H9 (cell line): ENCODE measurements around the gene ADAD2. TPM values are rescaled to one million over a fixed set of nuclear protein-coding genes. Genes with fewer than 3 reads are reported as not detected.

ENCODE experiments used
- DNase-seq: peaks from one replicate; pipeline ENCODE4 v3.0.0-alpha.2; 2017
- H2AFZ ChIP-seq: one replicate; pipeline ENCODE4 v1.6.1; 2013; ENCODE audit warnings: mild to moderate bottlenecking, low read length, control low read depth, moderate library complexity
- H2AK5ac ChIP-seq: 2 replicates; pipeline ENCODE4 v1.6.1; 2013; ENCODE audit warnings: low read length, control low read depth, mixed read lengths; ENCODE audit not compliant: insufficient read length
- H2BK120ac ChIP-seq: one replicate; pipeline ENCODE4 v1.6.1; 2013; ENCODE audit warnings: low read depth, mild to moderate bottlenecking, low read length, control low read depth, inconsistent platforms; ENCODE audit not compliant: poor library complexity, severe bottlenecking
- H2BK12ac ChIP-seq: 2 replicates; pipeline ENCODE4 v1.6.1; 2013; ENCODE audit warnings: low read length, control low read depth, mixed read lengths, low read depth; ENCODE audit not compliant: insufficient read length
- H2BK15ac ChIP-seq: 2 replicates; pipeline ENCODE4 v1.6.1; 2013; ENCODE audit warnings: low read depth, low read length, control low read depth
- H2BK20ac ChIP-seq: one replicate; pipeline ENCODE4 v1.6.1; 2013; ENCODE audit warnings: low read depth, mild to moderate bottlenecking, low read length, control low read depth, inconsistent platforms; ENCODE audit not compliant: poor library complexity, severe bottlenecking
- H2BK5ac ChIP-seq: 2 replicates; pipeline ENCODE4 v1.6.1; 2013; ENCODE audit warnings: low read length, control low read depth, mixed read lengths; ENCODE audit not compliant: insufficient read length
- H3K14ac ChIP-seq: 2 replicates; pipeline ENCODE4 v1.6.1; 2013; ENCODE audit warnings: low read length, control low read depth; ENCODE audit not compliant: insufficient read depth
- H3K18ac ChIP-seq: 2 replicates; pipeline ENCODE4 v1.6.1; 2013; ENCODE audit warnings: low read depth, mild to moderate bottlenecking, mixed read lengths, low read length, control low read depth; ENCODE audit not compliant: insufficient read length
- H3K23ac ChIP-seq: 2 replicates; pipeline ENCODE4 v1.6.1; 2013; ENCODE audit warnings: low read length, control low read depth, mixed read lengths, low read depth; ENCODE audit not compliant: insufficient read length
- H3K23me2 ChIP-seq: 2 replicates; pipeline ENCODE4 v1.6.1; 2013; ENCODE audit warnings: low read depth, mild to moderate bottlenecking, mixed read lengths, low read length, control low read depth; ENCODE audit not compliant: insufficient read length, poor library complexity, severe bottlenecking
- H3K27ac ChIP-seq: 2 replicates; pipeline ENCODE4 v1.5.1; 2013; ENCODE audit warnings: low read length, control low read depth, mixed read lengths, low read depth; ENCODE audit not compliant: insufficient read length
- H3K27me3 ChIP-seq: 2 replicates; pipeline ENCODE4 v1.6.1; 2013; ENCODE audit warnings: low read length, control low read depth, inconsistent platforms; ENCODE audit not compliant: insufficient read depth
- H3K4ac ChIP-seq: 2 replicates; pipeline ENCODE4 v1.6.1; 2013; ENCODE audit warnings: low read depth, mild to moderate bottlenecking, control low read depth, inconsistent platforms, low read length, moderate library complexity
- H3K4me1 ChIP-seq: 2 replicates; pipeline ENCODE4 v1.6.1; 2013; ENCODE audit warnings: low read length, control low read depth, inconsistent platforms; ENCODE audit not compliant: insufficient read depth
- H3K4me2 ChIP-seq: 2 replicates; pipeline ENCODE4 v1.6.1; 2013; ENCODE audit warnings: low read length, control low read depth, mixed read lengths; ENCODE audit not compliant: insufficient read length, insufficient read depth
- H3K56ac ChIP-seq: 2 replicates; pipeline ENCODE4 v1.6.1; 2013; ENCODE audit warnings: low read depth, mild to moderate bottlenecking, mixed read lengths, low read length, control low read depth; ENCODE audit not compliant: insufficient read length
- H3K79me1 ChIP-seq: 2 replicates; pipeline ENCODE4 v1.6.1; 2013; ENCODE audit warnings: low read depth, mild to moderate bottlenecking, moderate library complexity, low read length, control low read depth, inconsistent platforms; ENCODE audit not compliant: insufficient read depth, poor library complexity, severe bottlenecking
- H3K79me2 ChIP-seq: 2 replicates; pipeline ENCODE4 v1.6.1; 2013; ENCODE audit warnings: low read length, control low read depth, inconsistent platforms; ENCODE audit not compliant: insufficient read depth
- H3K9ac ChIP-seq: 2 replicates; pipeline ENCODE4 v1.6.1; 2013; ENCODE audit warnings: low read length, control low read depth, mixed read lengths; ENCODE audit not compliant: insufficient read length; ENCODE audit errors: extremely low read depth
- H3K9me3 ChIP-seq: one replicate; pipeline ENCODE4 v1.6.1; 2013; ENCODE audit warnings: low read depth, low read length, inconsistent platforms; ENCODE audit not compliant: control insufficient read depth
- H3T11ph ChIP-seq: one replicate; pipeline ENCODE4 v1.6.1; 2013; ENCODE audit warnings: mild to moderate bottlenecking, low read length, control low read depth, inconsistent platforms
- H4K20me1 ChIP-seq: one replicate; pipeline ENCODE4 v1.6.1; 2013; ENCODE audit not compliant: control insufficient read depth, insufficient read length, insufficient read depth
- H4K5ac ChIP-seq: 2 replicates; pipeline ENCODE4 v1.6.1; 2013; ENCODE audit warnings: low read depth, mild to moderate bottlenecking, mixed read lengths, low read length, control low read depth; ENCODE audit not compliant: insufficient read length
- H4K8ac ChIP-seq: replicated peaks from 2 replicates; pipeline ENCODE4 v1.6.1; 2013; ENCODE audit warnings: low read length, control low read depth, mixed read lengths, low read depth; ENCODE audit not compliant: insufficient read length
- H4K91ac ChIP-seq: 2 replicates; pipeline ENCODE4 v1.6.1; 2013; ENCODE audit warnings: low read depth, mild to moderate bottlenecking, moderate library complexity, mixed read lengths, low read length, control low read depth; ENCODE audit not compliant: insufficient read length
- H3K27ac Mint-ChIP-seq, 3 experiments: 2 replicates in 2 of 3; 3 replicates in 1 of 3; pipeline ENCODE4 v1.8.0; 2020 to 2021; ENCODE audit warnings: mixed read lengths in 3 of 3, mild to moderate bottlenecking in 1 of 3, moderate library complexity in 1 of 3
- H3K27me3 Mint-ChIP-seq: 2 replicates; pipeline ENCODE4 v1.8.0; 2021; ENCODE audit warnings: low read depth, mild to moderate bottlenecking, moderate library complexity, mixed read lengths
- H3K36me3 Mint-ChIP-seq, 3 experiments: 2 replicates in 2 of 3; 3 replicates in 1 of 3; pipeline ENCODE4 v1.8.0; 2020 to 2021; ENCODE audit warnings: low read depth in 3 of 3, mixed read lengths in 3 of 3; ENCODE audit not compliant: insufficient read depth in 1 of 3
- H3K4me1 Mint-ChIP-seq, 2 experiments: 2 replicates each; pipeline ENCODE4 v1.8.0; 2020; ENCODE audit warnings: mixed read lengths in 2 of 2
- H3K4me3 Mint-ChIP-seq, 2 experiments: 2 replicates in 1 of 2; 3 replicates in 1 of 2; pipeline ENCODE4 v1.8.0; 2020 to 2021; ENCODE audit warnings: mild to moderate bottlenecking in 2 of 2, mixed read lengths in 2 of 2, moderate library complexity in 1 of 2
- H3K9me3 Mint-ChIP-seq, 2 experiments: 2 replicates in 1 of 2; 3 replicates in 1 of 2; pipeline ENCODE4 v1.8.0; 2020; ENCODE audit warnings: mild to moderate bottlenecking in 2 of 2, mixed read lengths in 2 of 2, moderate library complexity in 1 of 2
- WGBS: extraction: QIAGEN DNeasy Blood & Tissue Kit; methylation state at CpG from one replicate; pipeline ENCODE4 v1.1.7; 2013; ENCODE audit warnings: missing lambda C conversion rate, low lambda C conversion rate, mixed read lengths; ENCODE audit not compliant: insufficient read length; ENCODE audit errors: extremely low coverage; 5-methylcytosine and 5-hydroxymethylcytosine counted together
- total RNA-seq: library from RNA; stranded (reverse); gene quantifications from 2 replicates; pipeline ENCODE4 v1.2.1, GENCODE V29; 2021
- TF ChIP-seq, protein P1 (sequence below): fragments of 200-600 bp; sonication (generic); conservative IDR thresholded peaks from 3 replicates; pipeline ENCODE4 v1.8.0; 2021; ENCODE audit warnings: antibody characterized with exemption, mild to moderate bottlenecking

The ADAD2 gene
- total RNA-seq, 1 experiment from 2014 or later, result 1.0 TPM

DNA sequence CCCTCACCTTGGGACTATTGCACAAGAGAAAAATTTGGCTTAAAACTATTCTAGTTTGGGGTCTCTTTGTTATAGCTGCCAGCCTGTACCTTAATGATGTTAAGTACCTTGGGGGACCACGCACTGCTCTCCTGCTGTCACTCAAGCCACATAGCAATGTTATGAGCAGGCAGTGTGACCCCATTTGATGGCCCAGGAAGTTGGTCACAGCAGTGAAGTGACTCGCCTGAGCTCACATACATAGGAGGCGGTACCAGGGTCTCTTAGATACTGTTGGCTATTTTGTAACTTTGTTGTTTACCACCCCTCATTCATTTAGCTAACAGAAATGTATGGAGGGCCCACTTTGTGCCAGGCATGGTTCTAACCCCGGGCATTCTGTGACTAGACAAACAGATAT is 32.5 kb downstream of the ADAD2 start:
- H3K23ac ChIP-seq, result no peak overlapping the region

More for the DNA sequence above, 32.5 kb downstream of the ADAD2 start:
- H4K8ac ChIP-seq, result no peak overlapping the region
- no peak overlapping the region for H3T11ph ChIP-seq
- H3K36me3 Mint-ChIP-seq, result no peaks in the 10 kb centered on the region
- H3K9me3 ChIP-seq, result no peaks in the 10 kb centered on the region
- H2BK12ac ChIP-seq, result no peak overlapping the region
- no peaks in the 10 kb centered on the region for H3K27me3 ChIP-seq
- no peak overlapping the region for H2AFZ ChIP-seq
- no CpG with 5 or more reads among the region's 4 CpGs for whole genome bisulfite sequencing
- H2BK5ac ChIP-seq, result no peak overlapping the region
- no peaks in the 10 kb centered on the region for H3K4me1 ChIP-seq
- H3K79me1 ChIP-seq, result no peaks in the 10 kb centered on the region
- H3K56ac ChIP-seq, result no peak overlapping the region
- H3K9ac ChIP-seq, result no peak overlapping the region
- H3K23me2 ChIP-seq, result no peaks in the 10 kb centered on the region
- peaks cover 16 to 18% of the 10 kb centered on the region in 2 experiments for H3K4me1 Mint-ChIP-seq
- H4K5ac ChIP-seq, result no peak overlapping the region
- H3K27ac Mint-ChIP-seq, result no peak overlapping the region
- H2BK120ac ChIP-seq, result no peak overlapping the region
- no peak overlapping the region for H2BK20ac ChIP-seq
- no peak overlapping the region for H3K14ac ChIP-seq
- no peak overlapping the region for H2AK5ac ChIP-seq
- H3K27me3 Mint-ChIP-seq, result peaks cover 5% of the 10 kb centered on the region
- no peak overlapping the region for H3K4me2 ChIP-seq
- H3K79me2 ChIP-seq, result no peaks in the 10 kb centered on the region
- H3K4me3 Mint-ChIP-seq, result no peak overlapping the region
- no peak overlapping the region for H3K27ac ChIP-seq
- no peaks in the 10 kb centered on the region for H3K9me3 Mint-ChIP-seq
- TF ChIP-seq, protein P1, sequence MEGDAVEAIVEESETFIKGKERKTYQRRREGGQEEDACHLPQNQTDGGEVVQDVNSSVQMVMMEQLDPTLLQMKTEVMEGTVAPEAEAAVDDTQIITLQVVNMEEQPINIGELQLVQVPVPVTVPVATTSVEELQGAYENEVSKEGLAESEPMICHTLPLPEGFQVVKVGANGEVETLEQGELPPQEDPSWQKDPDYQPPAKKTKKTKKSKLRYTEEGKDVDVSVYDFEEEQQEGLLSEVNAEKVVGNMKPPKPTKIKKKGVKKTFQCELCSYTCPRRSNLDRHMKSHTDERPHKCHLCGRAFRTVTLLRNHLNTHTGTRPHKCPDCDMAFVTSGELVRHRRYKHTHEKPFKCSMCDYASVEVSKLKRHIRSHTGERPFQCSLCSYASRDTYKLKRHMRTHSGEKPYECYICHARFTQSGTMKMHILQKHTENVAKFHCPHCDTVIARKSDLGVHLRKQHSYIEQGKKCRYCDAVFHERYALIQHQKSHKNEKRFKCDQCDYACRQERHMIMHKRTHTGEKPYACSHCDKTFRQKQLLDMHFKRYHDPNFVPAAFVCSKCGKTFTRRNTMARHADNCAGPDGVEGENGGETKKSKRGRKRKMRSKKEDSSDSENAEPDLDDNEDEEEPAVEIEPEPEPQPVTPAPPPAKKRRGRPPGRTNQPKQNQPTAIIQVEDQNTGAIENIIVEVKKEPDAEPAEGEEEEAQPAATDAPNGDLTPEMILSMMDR, result no peak
- H2BK15ac ChIP-seq, result no peak overlapping the region
- H4K91ac ChIP-seq, result no peak overlapping the region
- no peaks in the 10 kb centered on the region for H4K20me1 ChIP-seq
- no peak overlapping the region for H3K18ac ChIP-seq
- DNase-seq, result no peak
- H3K4ac ChIP-seq, result no peak overlapping the region
